ENCODE measurements around the gene CEP350.
"Not testable (repeated sequence)": the region's sequence is repeated elsewhere in the genome, so short reads cannot be mapped to it uniquely, and the experiment has no call there.

The CEP350 gene

DNA sequence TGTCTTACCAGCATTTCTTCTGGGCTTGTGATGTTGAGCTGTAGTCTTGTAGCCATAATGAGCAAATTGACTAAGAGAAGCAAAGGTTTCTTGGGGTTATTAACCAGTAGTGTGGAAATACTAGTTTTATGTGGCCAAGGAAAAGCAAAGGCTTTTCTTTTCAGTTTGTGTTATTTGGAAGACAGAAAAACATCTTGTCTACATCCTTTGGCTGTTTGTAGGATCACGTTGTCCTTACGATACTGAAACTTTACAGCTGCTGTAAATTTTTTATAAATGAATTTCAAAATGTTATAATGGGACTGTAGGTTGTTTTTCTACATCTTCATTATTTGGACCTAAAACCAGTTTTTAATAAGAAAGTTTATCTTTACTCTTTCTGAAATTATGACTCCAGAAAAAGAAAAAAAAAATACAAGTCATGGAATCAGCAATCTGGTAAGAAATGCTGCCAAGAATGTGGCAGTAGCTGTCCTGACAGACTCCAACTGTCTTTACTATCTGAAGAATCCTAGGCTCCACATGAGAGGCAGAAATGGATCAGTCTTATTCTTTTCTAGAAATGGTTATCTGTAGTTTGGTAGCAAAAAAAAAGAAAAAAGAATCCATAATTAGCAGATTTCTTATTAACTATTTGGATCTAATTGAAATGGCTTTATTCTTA, 158.5 kb downstream of the CEP350 start:
- no peak for DNase-seq (ENCODE audit: low read depth in 2 of 2, low spot score in 1 of 2)

DNA sequence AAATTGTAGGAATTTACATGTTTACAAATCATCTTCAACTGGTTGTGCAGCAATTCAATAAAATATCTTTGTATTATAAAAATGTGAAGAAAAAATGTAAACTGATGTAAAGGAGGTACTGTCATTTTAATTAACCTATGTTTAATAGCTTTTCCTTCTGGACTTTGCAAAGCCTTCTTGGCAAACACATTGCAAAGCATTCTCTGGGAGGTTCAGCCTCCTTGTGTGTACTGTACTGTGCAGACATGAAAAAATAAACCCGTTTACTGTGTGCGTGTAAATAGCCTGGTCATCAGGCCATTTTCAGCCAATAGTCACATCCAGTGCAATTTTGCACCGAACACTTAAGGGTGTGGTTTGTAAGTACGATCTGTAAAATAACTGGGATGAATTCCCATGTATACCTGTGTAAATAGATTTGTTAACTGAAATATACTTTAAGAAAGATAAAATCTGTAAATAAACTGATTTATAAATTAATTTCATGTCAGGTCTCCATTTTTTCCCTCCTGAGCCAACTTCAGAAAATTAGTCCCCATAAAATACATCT, 159.9 kb downstream of the CEP350 start:
- DNase-seq (ENCODE audit: low read depth in 2 of 2, low spot score in 1 of 2): no peak

GRCh38 chr1:180116964-180117763, 162.6 kb downstream of the CEP350 start:
- DNase-seq (ENCODE audit: low read depth in 2 of 2, low spot score in 1 of 2): no peak

GRCh38 chr1:180117764-180118116, 163.1 kb downstream of the CEP350 start:
- DNase-seq (ENCODE audit: low read depth in 2 of 2, low spot score in 1 of 2): no peak

- DNase-seq (ENCODE audit: low read depth in 2 of 2, low spot score in 1 of 2): no peak
Measured at GRCh38 chr1:180119837-180120236, 165.2 kb downstream of the CEP350 start.

DNA sequence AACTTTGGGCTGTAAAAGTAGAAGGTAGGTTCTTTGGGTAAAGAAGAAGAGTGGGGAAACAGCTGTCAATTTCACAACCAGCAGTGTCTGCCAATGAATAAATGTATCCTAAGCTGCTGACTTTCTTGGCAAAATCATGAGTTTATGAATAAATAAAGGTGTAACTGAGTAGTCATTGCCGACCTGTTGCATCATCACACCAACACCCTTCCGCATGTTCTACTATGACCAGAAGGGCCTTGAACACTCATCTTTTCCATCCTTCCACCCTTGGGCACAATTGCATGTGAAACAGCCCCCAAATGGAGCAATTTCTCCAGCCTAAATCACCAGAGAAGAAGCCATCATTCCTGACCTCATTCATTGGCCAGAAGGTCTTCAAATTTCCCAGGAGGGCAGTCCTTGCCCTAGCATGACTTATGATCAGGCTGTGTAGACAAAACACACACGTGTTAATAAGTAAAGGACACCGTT, 168.9 kb downstream of the CEP350 start:
- DNase-seq (ENCODE audit: low read depth in 2 of 2, low spot score in 1 of 2): no peak

DNA sequence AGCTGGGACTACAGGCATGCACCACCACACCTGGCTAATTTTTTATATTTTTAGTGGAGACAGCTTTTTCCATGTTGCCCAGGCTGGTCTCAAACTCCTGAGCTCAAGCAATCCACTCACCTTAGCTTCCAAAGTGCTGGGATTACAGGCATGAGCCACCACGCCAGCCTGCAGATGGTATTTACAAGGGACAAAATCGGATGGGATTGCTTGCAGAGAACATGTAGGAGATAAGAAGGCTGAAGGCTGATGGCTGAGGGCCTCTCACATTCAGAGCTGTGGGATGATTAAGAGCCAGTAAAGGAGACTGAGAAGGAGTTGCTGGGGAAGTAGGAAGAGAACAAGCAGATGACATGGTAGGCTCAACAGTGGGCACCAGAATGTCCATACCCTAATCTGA, 176.0 kb downstream of the CEP350 start:
- DNase-seq (ENCODE audit: low read depth in 2 of 2, low spot score in 1 of 2): no peak

DNA sequence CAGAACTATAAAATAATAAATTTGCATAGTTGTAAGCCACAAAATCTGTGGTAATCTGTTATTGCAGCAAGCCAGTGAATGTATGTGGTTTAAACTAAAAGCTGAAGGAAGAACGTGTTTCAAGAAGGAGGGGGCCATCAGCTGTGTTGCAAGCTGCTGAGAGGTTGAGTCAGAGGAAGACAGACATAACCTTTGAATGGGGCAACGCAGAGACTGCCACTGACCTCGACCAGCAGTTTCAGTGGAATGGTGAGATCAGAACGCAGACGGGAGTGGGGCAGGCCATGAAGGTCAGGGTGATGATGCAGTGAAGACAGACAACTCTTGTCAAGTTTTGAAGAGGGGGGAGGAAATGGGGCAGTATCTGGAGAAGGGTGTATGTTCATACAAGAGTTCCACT, 176.9 kb downstream of the CEP350 start:
- DNase-seq (ENCODE audit: low read depth in 2 of 2, low spot score in 1 of 2): no peak

DNA sequence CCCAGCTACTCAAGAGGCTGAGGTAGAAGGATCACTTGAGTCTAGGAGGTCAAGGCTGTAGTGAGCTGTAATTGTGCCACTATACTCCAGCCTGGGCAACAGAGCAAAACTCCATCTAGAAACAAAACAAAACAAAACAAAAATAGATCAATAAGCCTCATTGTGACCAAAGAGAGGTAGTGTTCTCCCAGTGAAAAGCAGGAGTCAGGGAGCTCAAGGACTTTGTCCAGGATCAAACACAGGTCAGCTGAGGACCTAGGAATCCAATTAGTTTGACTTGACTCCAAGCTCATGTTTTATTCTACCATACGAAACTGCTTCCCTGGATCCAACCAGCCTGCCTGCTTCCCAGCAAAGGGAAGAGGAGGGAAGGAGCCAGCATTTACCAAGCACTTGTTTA, 178.6 kb downstream of the CEP350 start:
- DNase-seq (ENCODE audit: low read depth in 2 of 2, low spot score in 1 of 2): no peak

- DNase-seq (ENCODE audit: low read depth in 2 of 2, low spot score in 1 of 2): not testable (repeated sequence)
Measured at GRCh38 chr1:180133688-180134087, 179.1 kb downstream of the CEP350 start.

DNA sequence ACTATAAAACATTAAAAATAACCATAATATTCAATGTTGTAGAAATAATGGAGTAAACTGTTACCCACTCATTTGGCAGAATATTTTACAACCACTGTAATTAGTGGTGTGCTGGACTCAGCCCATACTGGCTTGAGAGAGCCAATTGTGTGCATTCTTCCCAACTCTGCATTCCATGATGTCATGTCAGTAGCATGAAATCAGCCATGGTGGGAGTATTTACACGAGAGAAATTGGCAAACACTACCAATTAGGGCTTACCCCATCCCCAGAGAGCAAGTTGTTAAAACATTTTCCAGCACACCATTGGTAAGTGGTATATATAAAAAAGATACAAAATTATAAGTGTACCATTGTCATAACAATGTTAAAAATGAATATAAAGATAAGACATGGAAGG, 180.9 kb downstream of the CEP350 start:
- no peak for DNase-seq (ENCODE audit: low read depth in 2 of 2, low spot score in 1 of 2)

GRCh38 chr1:180136331-180136967, 181.8 kb downstream of the CEP350 start:
- DNase-seq (ENCODE audit: low read depth in 2 of 2, low spot score in 1 of 2): no peak

DNA sequence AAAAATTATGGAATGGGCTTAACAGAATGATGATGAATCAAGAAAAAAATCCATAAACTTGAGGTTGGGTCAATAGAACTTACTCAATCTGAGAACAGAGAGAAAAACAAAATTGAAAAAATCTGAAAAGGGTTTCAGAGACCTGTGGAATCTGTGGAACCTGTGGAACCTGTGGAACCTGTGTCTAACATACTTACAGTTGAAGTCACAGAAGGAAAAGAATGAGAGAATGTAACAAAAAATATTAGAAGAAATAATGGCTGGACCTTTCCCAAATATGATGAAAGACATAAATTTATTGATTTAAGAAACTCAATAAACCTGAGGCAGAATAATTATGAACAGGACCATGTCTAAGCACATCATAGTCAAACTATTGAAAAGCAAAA, 182.4 kb downstream of the CEP350 start:
- DNase-seq (ENCODE audit: low read depth in 2 of 2, low spot score in 1 of 2): no peak

GRCh38 chr1:180137776-180138175, 183.2 kb downstream of the CEP350 start:
- no peak for DNase-seq (ENCODE audit: low read depth in 2 of 2, low spot score in 1 of 2)

DNA sequence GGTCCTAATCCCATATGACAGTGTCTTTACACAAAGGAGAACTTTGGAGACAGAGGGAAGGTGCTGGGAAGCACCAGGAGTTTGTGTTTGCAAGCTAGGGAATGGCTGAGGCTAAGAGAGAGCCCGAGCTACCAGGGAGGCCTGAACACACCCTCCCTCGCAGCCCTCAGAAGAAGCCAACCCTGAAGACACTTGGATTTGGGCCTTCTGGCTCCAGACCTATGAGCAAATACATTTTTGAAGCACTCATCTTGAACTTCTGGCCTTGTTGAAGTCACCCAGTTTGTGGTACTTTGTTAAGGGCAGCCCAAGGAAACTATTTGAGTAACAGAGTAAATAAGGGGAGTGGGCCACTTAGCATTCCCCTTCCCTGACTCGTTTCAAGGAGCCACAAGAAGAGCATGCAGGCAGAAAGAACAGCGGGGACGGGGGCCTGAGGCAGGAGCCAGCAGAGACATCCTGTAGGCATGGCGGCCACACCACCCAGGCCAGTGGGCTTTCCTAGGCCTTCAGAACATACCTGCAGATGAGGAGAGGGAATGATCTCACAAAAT, 186.8 kb downstream of the CEP350 start:
- DNase-seq (ENCODE audit: low read depth in 2 of 2, low spot score in 1 of 2): no peak

DNA sequence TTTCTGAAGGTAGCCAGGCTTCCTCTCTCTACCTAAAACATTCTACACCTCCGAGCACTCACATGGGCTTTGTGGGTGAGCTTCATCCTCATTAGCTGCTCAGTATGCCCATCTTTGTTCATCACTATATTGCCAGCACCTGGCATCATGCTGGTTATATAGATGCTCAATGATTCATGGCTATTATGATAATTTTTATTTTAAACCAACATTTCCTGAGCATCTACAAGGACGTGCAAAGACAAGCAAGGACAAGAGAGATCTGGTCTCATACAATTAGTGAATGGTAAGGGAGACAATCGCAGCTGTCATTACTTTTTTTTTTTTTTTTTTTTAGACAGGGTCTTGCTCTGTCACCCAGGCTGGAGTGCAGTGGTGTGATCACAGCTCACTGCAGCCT, 188.7 kb downstream of the CEP350 start:
- DNase-seq (ENCODE audit: low read depth in 2 of 2, low spot score in 1 of 2): no peak

- no peak for DNase-seq (ENCODE audit: low read depth in 2 of 2, low spot score in 1 of 2)
Measured at GRCh38 chr1:180144659-180145357, 190.2 kb downstream of the CEP350 start.

DNA sequence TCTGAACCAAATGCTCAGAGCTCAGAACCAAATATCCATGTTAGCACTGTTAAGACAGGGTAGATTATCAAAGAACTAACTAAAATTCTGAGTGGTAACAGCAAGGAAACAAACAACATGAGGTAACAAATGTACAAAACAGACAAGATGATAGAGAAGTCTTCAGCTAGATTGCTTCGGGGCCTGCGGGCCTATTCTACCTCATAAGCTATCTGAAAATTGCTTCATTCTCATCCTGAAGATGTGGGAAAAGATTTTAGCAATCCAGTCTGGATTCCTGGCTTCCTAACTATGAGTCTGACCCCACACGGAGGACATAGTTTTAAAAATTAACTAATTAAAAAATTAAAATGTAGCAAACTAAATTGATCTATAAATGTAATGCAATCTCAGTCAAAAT, 190.8 kb downstream of the CEP350 start:
- no peak for DNase-seq (ENCODE audit: low read depth in 2 of 2, low spot score in 1 of 2)

DNA sequence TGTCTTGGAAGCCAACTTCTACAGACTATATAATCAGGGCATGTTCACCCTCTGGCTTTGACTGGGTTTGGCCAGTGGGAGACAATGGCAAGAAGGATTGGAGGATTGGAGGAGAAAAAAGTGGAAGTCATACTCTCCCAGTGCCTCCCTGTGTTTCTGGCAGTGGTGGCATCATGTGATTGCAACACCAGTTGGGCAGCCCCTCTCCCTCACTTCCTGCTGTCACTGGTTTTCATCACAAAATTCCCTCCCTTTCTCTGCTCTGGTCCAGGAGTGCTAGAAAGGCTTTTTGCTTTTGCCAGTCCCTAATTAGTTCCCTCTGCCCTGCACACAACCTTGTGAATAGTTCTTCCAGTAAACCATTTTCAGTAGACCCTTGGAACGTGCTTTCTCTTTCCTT, 196.4 kb downstream of the CEP350 start:
- DNase-seq (ENCODE audit: low read depth in 2 of 2, low spot score in 1 of 2): no peak

- DNase-seq (ENCODE audit: low read depth in 2 of 2, low spot score in 1 of 2): no peak
Measured at GRCh38 chr1:180151508-180151907, 196.9 kb downstream of the CEP350 start.

DNA sequence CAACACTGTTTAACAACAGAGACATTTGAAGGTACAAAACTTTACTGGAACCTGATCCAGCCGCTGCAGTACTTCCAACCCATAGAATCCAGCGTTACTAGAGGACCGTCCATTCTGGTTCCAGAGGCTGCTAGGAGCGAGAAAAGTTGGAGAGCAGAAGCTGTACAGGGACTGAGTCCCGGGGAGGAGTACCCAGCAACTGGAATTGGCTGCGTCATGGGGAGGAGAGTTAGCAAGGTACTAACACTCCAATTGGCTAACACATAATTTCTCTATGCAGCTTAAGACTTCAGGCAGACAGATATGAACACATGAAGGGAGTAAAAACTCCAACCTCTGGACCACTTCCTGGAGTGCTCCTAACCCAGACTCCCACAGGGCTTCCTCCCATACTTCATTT, 198.0 kb downstream of the CEP350 start:
- no peak for DNase-seq (ENCODE audit: low read depth in 2 of 2, low spot score in 1 of 2)
